Osteoblast (primary cell): Measurements from ENCODE around the gene MEGF8. TPM values are rescaled to one million over a fixed set of nuclear protein-coding genes. Genes with fewer than 3 reads are reported as not detected.

Source experiments
- DNase-seq: peaks from one replicate; pipeline ENCODE4 v3.0.0; 2011; ENCODE audit warnings: low spot score, mixed read lengths; ENCODE audit not compliant: insufficient read length; ENCODE audit errors: missing footprints
- H2AFZ ChIP-seq: 2 replicates; pipeline ENCODE4 v1.6.0; 2011; ENCODE audit warnings: mild to moderate bottlenecking, low read length
- H3K27ac ChIP-seq: 2 replicates; pipeline ENCODE4 v1.5.1; 2011; ENCODE audit warnings: mild to moderate bottlenecking, low read depth, low read length, moderate library complexity
- H3K27me3 ChIP-seq: 2 replicates; pipeline ENCODE4 v1.6.0; 2012; ENCODE audit warnings: mild to moderate bottlenecking, control low read depth, inconsistent platforms, low read length, moderate library complexity; ENCODE audit not compliant: insufficient read depth
- H3K36me3 ChIP-seq: 2 replicates; pipeline ENCODE4 v1.5.1; 2011; ENCODE audit warnings: mild to moderate bottlenecking, low read length, control low read depth, moderate library complexity; ENCODE audit not compliant: insufficient read depth
- H3K4me1 ChIP-seq: 2 replicates; pipeline ENCODE4 v1.5.1; 2011; ENCODE audit warnings: mild to moderate bottlenecking, low read length, control low read depth, moderate library complexity; ENCODE audit not compliant: insufficient read depth
- H3K4me2 ChIP-seq: 2 replicates; pipeline ENCODE4 v1.6.0; 2011; ENCODE audit warnings: mild to moderate bottlenecking, low read length; ENCODE audit not compliant: insufficient read depth
- H3K4me3 ChIP-seq: fragments of 200-600 bp; sonication (generic); 3 replicates; pipeline ENCODE4 v1.5.1; 2012; ENCODE audit warnings: mild to moderate bottlenecking, low read length, inconsistent platforms; ENCODE audit not compliant: insufficient read depth
- H3K79me2 ChIP-seq: 2 replicates; pipeline ENCODE4 v1.6.0; 2012; ENCODE audit warnings: mild to moderate bottlenecking, low read length, control low read depth, inconsistent platforms; ENCODE audit not compliant: insufficient read depth
- H3K9me3 ChIP-seq: 2 replicates; pipeline ENCODE4 v1.5.1; 2011; ENCODE audit warnings: low read depth, low read length, control low read depth
- H4K20me1 ChIP-seq: 2 replicates; pipeline ENCODE4 v1.6.0; 2012; ENCODE audit warnings: mild to moderate bottlenecking, low read length, control low read depth; ENCODE audit not compliant: insufficient read depth
- total RNA-seq: library from RNA; depleted of rRNA; stranded (reverse); fragments of >200 nt; gene quantifications from 2 replicates; pipeline ENCODE4 v1.2.3, GENCODE V29; 2012
- TF ChIP-seq, protein P1 (sequence below): IDR thresholded peaks from 2 replicates; pipeline ENCODE4 v1.5.1; 2011; ENCODE audit warnings: mild to moderate bottlenecking, low read depth, low read length, moderate library complexity; ENCODE audit errors: extremely low read depth

The MEGF8 gene
- total RNA-seq, 1 donor = 30.0 TPM

DNA sequence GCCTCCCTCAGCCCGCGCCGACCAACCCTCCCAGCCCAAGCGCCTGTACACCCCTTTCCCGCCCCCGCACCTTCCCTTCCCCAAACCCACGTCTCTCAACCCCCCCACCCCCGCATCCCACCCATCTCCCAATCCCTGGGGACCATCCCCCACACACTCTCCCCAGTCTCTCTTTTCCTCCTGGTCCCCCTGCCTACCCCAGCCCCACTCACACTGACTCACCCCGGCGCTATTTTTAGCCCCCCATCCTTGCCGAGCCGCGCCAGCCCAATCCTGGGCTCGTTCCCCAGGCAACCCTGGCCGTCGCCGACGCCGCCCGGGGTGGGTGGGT lies 44.7 kb upstream of the MEGF8 start:
- Histone ChIP-seq H3K27ac (peak overlapping the region; percentile 65), H3K9me3 (no peaks in the 10 kb centered on the region), H3K36me3 (peaks cover 6% of the 10 kb centered on the region), H3K27me3 (no peaks in the 10 kb centered on the region), H3K4me2 (peak overlapping the region; percentile 80), H2AFZ (no peak overlapping the region), H3K4me3 (peak overlapping the region; percentile 88), H4K20me1 (peaks cover 53% of the 10 kb centered on the region), H3K79me2 (peaks cover 71% of the 10 kb centered on the region), H3K4me1 (peaks cover 72% of the 10 kb centered on the region)
- TF ChIP-seq, protein P1, sequence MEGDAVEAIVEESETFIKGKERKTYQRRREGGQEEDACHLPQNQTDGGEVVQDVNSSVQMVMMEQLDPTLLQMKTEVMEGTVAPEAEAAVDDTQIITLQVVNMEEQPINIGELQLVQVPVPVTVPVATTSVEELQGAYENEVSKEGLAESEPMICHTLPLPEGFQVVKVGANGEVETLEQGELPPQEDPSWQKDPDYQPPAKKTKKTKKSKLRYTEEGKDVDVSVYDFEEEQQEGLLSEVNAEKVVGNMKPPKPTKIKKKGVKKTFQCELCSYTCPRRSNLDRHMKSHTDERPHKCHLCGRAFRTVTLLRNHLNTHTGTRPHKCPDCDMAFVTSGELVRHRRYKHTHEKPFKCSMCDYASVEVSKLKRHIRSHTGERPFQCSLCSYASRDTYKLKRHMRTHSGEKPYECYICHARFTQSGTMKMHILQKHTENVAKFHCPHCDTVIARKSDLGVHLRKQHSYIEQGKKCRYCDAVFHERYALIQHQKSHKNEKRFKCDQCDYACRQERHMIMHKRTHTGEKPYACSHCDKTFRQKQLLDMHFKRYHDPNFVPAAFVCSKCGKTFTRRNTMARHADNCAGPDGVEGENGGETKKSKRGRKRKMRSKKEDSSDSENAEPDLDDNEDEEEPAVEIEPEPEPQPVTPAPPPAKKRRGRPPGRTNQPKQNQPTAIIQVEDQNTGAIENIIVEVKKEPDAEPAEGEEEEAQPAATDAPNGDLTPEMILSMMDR = no peak
- DNase-seq = peak; percentile 99

DNA sequence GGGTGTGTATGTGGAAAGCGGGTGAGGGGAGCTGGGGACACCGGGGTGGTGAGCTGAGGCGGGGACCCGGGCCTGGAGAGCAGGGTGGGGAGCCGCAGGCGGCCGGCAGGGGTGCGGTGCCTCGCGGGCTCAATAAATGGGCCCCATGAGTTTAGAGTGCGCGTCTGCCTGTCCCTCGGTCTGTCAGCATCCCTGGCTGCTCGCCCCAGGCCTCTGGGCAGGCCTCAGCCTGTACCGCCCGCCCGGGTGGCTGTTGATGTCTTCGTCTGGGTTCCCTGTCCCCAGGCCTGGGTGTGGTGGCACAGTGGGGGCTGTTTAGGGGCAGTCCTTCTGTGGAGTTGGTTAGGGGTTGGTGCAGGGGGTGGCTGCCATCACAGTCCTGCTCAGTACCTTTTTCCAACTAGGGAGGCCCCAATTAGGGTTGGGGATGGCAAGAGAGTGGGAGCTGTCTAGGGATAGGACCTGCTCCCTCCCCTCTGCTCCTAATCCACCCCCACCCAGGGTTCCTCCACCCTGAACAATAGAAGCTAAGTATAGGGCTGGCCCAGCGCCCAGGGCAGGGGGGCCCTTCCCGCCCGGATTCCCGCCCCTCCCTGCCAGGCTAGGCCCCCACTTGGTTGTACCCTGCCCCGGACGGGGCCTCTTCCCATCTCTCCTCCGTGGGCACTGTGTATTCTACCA lies 44.1 kb upstream of the MEGF8 start:
- Histone ChIP-seq H2AFZ (no peak overlapping the region), H3K79me2 (peaks cover 71% of the 10 kb centered on the region), H3K4me2 (peak overlapping the region; percentile 80), H3K4me1 (peaks cover 76% of the 10 kb centered on the region), H3K4me3 (peak overlapping the region; percentile 66), H3K27me3 (no peaks in the 10 kb centered on the region), H3K9me3 (no peaks in the 10 kb centered on the region), H3K36me3 (peaks cover under 1% of the 10 kb centered on the region), H4K20me1 (peaks cover 53% of the 10 kb centered on the region), H3K27ac (peak overlapping the region; percentile 74)
- DNase-seq = no peak
- TF ChIP-seq, protein P1 = no peak

DNA sequence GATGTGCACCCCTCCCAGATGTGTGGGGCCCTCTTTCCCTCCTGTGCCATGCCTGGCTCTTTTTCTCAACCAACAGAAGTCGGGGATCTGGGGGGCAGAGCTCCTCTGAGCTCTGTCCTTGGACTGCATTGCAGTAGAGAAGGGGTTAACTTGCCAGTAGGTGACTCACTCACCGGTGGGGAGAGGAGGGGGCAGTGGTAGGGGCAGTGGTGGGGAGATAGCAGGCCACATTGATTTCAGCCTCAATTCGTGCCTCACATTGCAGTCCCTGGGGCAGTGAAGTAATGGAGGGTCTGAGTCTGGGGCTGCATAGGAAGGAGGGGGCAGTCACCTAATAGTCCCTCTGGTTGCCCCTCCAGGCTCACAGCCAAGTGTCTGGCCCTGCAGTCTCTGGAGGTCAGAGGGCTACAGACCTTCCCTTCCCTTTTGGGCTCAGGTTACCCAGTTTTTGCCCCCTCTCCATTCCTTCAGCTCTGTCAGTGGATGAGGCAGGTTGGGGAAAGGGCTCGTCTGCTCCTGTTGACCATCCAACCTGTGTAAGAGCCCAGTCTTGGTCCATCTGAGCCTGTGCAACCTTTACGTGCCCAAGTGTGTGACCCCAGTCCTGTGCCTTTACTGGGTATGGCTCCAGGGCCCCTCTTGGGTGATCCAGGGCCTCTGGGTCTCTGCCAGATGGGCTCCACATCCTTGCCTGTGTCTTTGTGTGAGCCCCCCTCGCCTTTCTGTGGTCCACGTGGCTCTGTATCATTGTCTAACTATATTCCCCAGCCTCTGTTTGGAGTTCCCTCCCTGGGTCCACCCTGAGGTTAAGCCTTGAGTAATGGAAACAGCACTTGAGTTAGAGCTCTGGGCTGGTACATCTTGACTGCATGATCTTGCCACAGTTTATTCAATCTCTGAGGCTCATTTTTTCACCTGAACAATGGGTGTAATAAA lies 43.3 kb upstream of the MEGF8 start:
- H3K4me1 ChIP-seq = peaks cover 70% of the 10 kb centered on the region
- H3K79me2 ChIP-seq = peaks cover 70% of the 10 kb centered on the region
- DNase-seq = peak; percentile 92
- peak overlapping the region; percentile 66 for H3K4me3 ChIP-seq
- no peaks in the 10 kb centered on the region for H3K9me3 ChIP-seq
- TF ChIP-seq, protein P1 = no peak
- no peaks in the 10 kb centered on the region for H3K27me3 ChIP-seq
- H4K20me1 ChIP-seq = peaks cover 52% of the 10 kb centered on the region
- peaks cover 4% of the 10 kb centered on the region for H3K36me3 ChIP-seq
- no peak overlapping the region for H2AFZ ChIP-seq
- H3K4me2 ChIP-seq = peak overlapping the region; percentile 80
- peak overlapping the region; percentile 74 for H3K27ac ChIP-seq

DNA sequence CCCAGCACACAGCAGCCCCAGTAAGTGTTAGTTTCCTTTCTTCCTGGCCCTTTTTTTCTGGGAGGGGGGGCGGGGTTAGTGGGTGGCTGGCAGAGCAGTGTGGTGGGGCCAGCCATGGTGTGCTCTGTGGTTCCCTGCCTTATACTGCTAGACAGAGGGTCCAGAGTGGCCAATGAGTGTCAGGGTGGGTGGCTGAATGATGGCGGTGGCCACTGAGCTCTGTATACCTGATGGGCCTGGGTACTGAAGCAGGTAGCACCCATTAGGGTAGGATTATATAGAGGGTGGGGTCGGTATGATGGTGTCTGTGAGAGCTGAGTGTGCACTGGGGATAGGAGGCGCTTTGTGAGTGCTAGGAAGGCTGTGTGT lies 42.6 kb upstream of the MEGF8 start:
- Histone ChIP-seq H3K79me2 (peaks cover 69% of the 10 kb centered on the region), H3K27ac (peak overlapping the region; percentile 74), H3K4me3 (peak overlapping the region; percentile 72), H3K4me1 (peaks cover 67% of the 10 kb centered on the region), H4K20me1 (peaks cover 53% of the 10 kb centered on the region), H3K36me3 (peaks cover 11% of the 10 kb centered on the region), H2AFZ (no peak overlapping the region), H3K4me2 (peak overlapping the region; percentile 80), H3K27me3 (no peaks in the 10 kb centered on the region), H3K9me3 (no peaks in the 10 kb centered on the region)
- TF ChIP-seq, protein P1 = no peak
- peak; percentile 76 for DNase-seq
